ENCODE measurements around the gene ADCY9. TPM values are rescaled to one million over a fixed set of nuclear protein-coding genes. Genes with fewer than 3 reads are reported as not detected.

Gene ADCY9
- total RNA-seq, 1 donor from 2014 or later: 11.7 TPM

- DNase-seq (ENCODE audit: low spot score): no peak
These were observed 191.5 kb downstream of the ADCY9 start for GRCh38 chr16:3924763-3925162.

GRCh38 chr16:3922241-3922640, 194.0 kb downstream of the ADCY9 start:
- DNase-seq (ENCODE audit: low spot score): no peak

GRCh38 chr16:3920206-3920605, 196.0 kb downstream of the ADCY9 start:
- no peak for DNase-seq (ENCODE audit: low spot score)

GRCh38 chr16:3919413-3919812, 196.8 kb downstream of the ADCY9 start:
- no peak for DNase-seq (ENCODE audit: low spot score)

- no peak for DNase-seq (ENCODE audit: low spot score)
These were observed 200.6 kb downstream of the ADCY9 start for GRCh38 chr16:3915426-3916260.

GRCh38 chr16:3912897-3913296, 203.3 kb downstream of the ADCY9 start:
- DNase-seq (ENCODE audit: low spot score): no peak

Other genes with a start within 250 kb of the ADCY9 start
- 67.0 TPM for gene CREBBP, start 235.7 kb downstream of the ADCY9 start, total RNA-seq
- gene SRL, start 125.6 kb upstream of the ADCY9 start, total RNA-seq: 0.45 TPM
- 8.2 TPM for gene TFAP4, start 156.6 kb upstream of the ADCY9 start, total RNA-seq
- gene GLIS2, start 199.6 kb upstream of the ADCY9 start, total RNA-seq: 14.2 TPM
- 38.2 TPM for gene PAM16, start 234.9 kb upstream of the ADCY9 start, total RNA-seq